HG02943 (cell line): ENCODE results near the gene KCNIP4.

ENCODE experiments used
- ATAC-seq: cut with Tn5 transposase; IDR thresholded peaks from one replicate; pipeline ENCODE4 v1.9.1; 2021; ENCODE audit warnings: mild to moderate bottlenecking, low read depth, moderate library complexity; ENCODE audit not compliant: unreplicated experiment

Gene KCNIP4

DNA sequence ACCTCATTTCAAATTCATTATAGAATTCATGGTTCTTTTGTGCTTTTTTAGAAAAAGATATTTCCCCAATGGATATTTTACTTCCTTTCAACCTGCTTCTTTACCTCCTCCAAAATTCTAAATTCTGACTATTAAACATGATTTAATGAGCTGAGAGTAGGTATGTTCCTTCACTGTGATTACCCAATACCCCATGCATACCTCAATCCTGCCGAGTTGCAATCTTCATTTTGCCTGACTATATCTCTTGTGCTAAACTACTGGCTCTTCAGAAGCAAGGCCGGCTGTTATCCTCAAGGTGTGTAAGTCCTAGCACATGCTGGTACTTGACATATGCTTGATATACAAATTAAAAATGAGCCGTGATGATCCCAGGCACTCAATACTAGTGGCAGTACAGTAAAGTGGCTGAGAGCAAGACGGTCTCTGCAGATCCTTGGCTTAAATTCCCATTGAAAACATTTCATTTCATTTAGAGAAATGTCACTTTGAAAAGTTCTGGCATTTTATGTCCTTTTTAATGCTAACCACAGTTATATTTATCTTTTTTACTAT, 320.4 kb downstream of the KCNIP4 start:
- no peak for ATAC-seq

DNA sequence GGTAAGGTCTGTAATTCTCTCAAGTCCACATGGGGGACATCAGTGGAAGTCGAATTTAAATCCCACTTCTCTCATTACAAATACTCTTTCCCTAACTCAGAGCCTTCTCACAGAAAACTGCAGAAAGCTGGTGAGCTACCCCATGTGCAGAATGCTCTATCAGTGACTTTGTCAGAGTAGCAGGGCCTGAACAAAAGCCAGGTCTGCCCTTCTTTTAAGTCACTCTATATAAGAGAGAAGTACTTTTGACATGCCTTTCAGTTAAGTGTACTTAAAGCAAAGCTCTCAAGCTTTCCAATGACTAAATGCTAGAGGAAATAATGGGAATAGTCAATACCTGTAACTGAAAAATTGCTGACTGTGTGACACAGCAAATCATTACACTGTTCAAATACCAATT, 323.1 kb downstream of the KCNIP4 start:
- no peak for ATAC-seq

DNA sequence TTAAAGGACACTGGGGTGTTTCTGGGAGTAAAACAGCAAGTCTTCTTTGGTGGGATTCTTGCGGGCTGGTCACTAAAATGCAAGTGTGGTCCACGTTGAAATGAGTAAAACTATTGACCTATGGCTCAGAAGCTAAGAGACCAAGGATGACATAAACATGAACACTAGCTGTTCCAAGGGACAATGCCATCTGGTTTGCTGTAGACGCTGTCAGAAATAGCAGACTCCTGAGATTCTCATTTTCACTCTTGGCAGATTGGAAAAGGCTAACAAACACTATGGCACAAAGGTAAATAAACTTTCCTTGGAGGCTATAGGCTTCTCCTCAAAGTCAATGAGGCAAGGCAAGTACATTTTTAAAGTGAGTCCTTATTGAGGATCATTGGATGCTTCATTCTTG, 343.6 kb downstream of the KCNIP4 start:
- ATAC-seq, result no peak

DNA sequence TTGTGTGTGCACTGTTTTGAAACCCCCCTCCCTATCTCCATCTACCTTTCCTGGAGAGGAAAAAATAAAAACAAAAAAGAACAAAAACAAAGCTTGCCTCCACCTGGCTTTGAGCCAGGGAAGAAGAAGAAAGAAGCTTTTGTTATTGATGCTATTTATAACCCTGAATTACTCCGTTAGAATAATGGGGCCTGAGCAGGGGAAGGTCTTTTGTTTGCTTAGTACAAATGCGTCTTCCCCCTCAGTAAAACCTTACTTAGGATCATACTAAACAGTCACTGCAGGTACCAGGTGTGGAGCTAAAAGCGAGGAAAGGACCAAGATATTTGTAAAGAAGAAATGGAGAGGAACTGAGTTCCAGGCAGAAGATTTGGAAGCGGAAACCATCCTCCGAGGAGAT, 352.1 kb downstream of the KCNIP4 start:
- no peak for ATAC-seq

DNA sequence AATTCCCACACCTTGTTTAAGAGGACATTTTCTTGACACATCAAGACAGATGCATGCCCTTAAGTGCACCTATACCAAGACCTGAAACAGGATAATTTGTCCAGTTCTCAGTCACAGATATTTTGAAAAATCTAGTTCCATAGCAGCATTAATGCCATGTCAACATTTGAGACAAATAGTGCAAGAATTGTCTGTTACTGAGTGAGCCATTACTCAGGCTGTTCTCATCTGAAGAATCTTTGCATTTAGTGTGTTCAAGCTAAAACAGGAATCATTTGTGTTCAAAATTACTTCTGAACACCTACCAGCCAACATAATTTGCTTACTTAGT, 354.9 kb downstream of the KCNIP4 start:
- ATAC-seq, result no peak

DNA sequence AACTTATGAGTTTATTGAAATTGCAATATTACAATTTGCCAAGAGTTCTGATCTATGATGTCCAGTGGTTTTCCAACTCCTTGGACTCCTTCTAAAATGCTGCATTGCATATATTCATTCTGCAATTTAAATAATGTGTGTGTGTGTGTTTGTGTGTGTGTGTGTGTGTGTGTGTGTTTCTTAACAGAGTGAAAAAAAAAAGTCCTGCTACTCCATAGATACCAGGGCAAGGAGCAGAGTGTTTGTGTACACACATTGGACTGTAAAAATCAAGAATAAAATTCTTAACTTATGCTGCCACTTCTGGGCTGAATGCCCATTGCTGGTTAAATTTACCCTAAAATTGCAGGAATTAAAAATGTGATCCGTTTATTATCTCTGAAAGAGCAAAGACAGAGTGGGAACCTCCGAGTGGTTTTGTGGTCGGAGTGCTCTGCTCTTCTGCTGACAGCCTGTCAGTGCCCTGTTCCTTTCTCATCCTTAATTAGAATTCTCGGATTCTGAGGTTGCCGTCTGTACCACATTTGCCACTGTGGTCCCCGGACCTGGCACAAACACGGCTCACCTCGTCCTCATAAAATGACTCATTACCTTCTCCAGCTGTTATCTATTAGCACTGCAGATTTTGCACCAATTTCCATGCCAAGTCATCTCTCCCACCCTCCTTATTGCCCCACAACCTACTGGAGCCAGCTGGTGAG, 355.5 kb downstream of the KCNIP4 start:
- no peak for ATAC-seq

DNA sequence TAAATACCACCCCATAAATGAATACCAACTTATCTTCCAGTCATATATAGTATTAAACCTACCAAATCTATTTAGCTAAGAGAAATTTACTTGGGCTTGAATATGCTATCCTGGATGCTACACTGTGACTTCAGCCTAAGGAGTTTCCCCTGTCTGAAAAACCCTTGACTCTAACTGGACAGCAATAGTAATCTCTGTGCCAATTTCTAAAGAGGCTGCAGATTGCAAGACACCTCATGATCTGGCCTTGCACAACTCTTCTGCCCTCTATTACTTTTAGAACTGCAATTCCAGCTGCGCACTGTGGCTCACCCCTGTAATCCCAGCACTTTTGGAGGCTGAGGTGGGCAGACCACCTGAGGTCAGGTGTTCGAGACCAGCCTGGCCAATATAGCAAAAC, 371.5 kb downstream of the KCNIP4 start:
- ATAC-seq, result no peak

DNA sequence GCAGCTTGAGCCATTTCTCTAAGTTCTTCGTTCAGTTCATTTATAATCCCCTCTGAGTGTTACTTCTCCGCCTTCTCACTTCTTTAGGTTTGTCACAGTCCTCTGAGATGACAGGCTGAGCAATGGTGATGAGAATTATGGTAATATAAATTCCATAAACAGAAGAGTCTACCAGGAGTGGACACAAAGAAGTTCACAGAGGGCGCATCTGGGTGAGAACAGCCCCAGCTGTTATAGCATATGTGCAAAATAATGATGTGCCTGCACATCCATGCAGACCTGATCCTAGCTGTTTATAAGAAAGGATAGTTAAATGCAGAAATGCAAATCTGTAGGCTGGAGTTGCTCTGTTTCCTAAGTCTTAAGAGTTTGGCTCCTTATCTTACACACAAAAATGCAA, 377.5 kb downstream of the KCNIP4 start:
- ATAC-seq, result no peak

DNA sequence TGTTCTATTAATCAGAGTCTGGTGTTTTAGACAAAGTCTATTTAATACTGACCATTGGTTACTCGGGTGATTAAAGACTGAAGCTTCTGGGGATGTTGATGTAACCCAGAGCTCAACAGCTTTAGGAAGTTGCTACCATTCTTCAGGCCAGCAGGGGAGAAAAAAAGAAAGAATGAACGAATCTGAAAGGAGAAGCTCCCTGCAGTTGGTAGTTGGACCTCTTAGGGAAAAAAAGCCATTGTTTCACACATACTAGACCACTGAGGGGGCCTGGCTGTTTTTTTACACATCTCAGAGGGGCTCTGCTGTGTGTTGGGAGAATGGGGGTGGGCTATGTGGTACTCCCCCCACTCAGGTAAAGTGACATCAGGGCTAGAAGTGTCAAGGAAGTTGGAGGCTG, 378.9 kb downstream of the KCNIP4 start:
- ATAC-seq, result no peak

DNA sequence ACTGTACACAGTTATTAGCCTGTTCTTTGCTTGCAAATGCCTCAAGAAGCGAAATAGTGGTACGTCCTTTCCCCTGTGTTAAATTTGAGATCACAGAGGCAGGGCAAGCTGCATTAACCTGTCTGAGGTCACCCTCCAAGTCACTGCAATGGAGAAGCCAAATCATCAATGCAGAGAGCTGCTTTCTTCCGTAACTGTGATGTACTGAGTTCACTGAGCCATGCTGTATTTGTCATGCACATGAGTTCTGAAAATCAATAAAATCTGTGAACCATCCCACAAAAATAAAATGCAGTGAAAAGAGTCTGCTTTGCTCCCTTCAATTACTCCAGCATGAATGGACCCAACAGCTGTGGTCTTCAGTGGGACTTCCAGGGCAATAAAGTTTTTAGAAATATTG, 393.5 kb downstream of the KCNIP4 start:
- no peak for ATAC-seq

DNA sequence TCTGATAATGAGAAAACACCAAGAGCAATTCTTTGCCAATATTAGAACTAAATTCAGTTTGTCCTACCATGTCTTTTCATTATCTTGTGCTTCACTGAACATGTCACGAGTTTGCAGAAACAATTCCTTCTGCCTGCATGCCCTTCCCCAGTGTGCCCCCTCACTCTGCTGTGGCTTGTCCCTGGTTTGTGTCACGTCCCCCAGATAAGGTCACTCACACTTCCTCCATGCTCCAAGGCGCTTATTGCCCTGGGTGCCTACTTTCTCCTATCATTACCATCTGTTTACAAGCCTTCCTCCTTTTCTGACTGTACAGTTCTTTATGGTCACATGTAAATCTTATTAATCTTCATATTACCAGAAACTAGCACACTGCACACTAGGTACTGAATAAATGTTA, 394.1 kb downstream of the KCNIP4 start:
- no peak for ATAC-seq

DNA sequence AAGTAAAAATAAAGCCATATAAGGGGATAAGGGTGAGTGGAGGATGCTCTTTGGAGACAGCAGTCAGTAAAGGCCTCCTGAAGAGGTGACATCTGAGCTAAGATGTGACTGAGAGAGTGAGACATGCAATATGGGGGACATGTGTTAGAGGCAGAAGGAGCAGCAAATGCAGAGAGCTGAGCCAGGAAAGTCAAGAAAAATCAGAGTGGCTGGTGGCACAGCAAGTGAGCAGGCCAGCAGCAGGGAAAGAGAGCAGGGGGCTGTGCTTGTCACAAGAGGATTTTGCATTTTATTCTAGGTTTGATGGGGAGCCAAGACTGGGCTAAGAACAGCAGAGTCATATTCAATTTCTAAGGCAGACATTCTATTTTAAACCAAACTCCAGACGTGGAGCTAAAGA, 394.5 kb downstream of the KCNIP4 start:
- no peak for ATAC-seq

DNA sequence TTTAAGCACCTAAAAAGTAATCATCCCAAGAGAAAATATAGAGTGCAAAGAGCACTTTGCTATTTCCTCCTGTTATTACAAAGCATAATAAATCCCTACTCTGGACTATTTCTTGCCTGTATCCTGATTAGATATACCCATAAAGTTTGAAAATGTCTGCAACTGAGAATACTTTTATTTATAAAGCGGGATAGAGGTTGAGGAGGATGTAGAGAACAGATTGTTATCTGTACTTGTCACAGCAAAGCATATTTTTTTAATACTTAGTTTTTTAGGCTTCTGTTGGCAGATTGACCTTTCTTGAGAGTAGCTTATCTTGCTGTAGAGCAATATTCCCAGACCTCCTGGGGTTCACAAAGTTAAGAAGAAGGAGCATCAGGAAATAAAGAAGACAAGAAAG, 396.1 kb downstream of the KCNIP4 start:
- ATAC-seq, result no peak

DNA sequence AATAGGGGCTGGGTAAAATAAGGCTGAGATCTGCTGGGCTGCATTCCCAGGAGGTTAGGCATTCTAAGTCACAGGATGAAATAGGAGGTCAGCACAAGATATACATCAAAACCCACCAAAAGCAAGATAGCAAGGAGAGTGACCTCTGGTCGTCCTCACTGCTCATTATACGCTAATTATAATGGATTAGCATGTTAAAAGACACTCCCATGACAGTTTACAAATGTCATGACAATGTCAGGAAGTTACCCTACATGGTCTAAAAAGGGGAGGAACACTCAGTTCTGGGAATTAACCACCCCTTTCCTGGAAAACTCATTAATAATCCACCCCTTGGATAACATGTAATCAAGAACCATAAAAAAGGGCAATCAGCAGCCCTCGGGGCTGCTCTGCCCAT, 403.6 kb downstream of the KCNIP4 start:
- no peak for ATAC-seq

DNA sequence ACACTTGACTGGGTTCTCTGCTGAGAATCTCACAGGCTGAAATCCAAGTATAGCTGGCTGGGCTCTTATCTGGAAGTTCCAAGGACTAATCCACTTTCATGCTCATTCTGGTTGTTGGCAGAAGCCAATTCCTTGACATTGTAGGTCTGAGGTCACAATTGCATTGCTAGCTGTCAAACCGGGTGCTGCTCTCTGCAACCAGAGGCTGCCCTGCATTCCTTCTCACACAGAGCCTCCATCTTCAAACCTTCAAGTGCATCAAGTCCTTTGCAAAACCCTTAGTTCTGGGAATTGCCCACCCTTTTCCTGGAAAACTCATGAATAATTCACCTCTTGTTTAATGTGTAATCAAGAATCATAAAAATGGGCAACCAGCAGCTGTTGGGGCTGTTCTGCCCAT, 404.2 kb downstream of the KCNIP4 start:
- ATAC-seq, result no peak

DNA sequence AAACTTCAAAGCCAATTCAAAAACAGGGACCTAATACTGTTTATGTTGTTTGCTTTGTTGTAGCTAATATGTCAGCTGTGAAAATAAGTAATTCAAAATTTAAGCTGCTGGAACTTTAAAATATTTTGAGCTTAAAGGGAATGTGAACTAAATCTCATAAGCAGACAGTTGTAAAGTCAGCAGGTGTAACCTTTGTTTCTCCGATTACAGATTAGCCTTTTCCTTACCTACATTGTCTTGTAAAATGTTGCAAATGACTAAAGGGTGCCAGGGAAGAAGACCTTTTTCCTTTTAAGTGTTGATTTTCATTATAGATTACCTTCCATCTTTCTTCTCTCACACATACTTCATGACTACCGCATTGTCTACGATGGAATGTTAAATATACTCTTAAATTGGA, 405.1 kb downstream of the KCNIP4 start:
- no peak for ATAC-seq

DNA sequence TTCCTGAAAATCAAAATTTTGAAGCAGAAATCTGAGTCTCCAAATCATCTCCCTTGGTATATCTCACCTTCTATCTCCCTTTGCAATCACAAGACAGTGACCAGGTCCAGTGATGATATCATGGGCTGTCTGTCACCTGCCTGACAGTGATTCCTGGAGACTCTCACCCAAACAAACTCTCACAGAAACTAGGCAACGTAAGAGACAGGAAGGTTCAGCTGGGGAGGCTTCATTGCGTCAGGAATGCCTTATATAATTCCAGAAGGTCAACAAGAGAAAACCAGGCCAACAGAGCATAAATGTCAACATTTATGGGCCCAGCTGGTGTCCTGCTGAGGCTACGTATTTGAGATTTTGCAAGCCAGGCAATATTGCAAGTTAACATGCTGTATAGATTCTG, 412.7 kb downstream of the KCNIP4 start:
- ATAC-seq, result no peak

DNA sequence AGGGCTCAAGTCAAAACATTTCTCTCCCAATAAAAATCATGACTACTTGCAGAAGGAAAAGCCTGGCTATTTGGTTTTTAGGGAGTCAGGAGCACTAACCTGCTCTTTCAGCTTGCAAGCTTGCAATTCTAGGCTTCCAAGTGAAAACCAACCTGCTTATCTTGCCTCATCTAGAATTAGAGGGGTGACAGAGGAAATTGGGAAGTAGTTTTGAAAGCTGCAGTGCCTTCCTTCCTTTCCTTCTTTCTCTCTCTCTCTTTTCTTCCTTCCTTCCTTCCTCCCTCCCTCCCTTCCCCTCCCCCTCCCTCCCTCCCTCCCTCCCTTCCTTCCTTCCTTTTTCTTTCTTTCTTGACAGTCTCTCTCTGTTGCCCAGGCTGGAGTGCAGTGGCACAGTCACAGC, 417.5 kb downstream of the KCNIP4 start:
- no peak for ATAC-seq

DNA sequence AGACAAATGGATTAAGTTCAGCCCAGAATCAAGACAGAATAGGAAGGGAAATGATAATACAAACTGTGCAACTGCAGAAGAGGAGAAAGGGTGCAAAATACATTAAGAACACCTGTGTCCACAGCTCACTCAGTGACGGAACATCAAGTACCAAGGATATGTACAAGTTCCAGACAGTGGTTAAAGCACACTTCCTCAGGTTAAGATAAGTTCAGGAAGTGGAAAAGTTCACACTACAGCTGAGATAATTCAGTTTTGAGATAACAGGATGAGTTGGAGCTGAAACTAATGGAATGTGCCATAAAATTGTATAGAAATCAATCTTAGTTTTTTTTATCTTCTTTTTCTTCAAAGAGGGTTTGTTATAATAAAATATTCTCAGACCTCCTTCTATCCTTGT, 419.4 kb downstream of the KCNIP4 start:
- ATAC-seq, result no peak

DNA sequence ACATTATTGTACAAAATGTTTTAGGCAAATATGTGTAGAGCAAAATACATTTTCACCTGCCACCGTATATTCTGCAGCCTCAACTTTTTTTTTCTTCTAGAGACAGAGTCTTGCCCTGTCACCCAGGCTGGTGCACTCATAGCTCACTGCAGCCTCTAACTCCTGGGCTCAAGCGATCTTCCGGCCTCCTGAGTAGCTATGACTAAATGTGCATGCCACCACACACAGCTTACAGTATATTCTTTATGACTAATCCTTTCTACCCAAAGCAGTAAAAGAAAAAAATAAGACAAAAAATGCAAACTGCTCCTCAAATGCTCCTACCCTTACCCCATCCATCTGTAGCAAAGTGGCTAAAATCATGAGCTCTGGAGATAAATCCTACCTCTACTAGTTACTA, 426.3 kb downstream of the KCNIP4 start:
- ATAC-seq, result no peak

DNA sequence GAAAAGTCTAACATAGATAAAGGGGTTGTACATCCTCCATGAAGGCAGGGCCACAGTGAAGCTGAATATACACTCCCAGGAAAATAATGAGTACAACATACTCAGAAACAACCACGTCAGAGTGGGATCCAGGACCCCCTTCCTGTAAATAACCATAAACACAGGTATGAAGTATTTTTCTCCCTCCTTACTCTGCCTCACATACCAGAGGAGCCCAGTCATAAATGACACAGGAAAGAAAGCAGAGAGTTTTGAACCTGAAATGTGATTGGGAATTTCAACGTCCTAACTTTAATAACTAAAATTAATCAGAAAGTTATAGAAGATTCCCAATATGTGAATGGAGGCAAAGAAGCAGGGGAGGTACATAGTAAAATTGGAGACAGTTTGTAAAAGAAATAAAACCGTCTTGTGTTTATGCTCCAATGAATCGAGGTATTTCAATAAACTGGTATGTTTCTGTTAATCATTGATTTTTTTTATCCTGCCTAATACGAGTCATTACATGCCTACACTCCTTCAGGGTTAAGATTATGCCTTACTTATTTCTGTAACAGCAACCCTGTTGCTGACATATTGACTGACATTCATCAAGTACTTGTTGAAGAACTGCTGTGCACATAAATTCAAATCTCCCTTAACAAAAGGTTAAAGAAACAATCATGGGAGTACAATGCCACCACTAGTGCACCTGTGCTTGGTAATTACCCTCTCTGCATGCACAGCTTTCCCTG, 431.3 kb downstream of the KCNIP4 start:
- no peak for ATAC-seq

DNA sequence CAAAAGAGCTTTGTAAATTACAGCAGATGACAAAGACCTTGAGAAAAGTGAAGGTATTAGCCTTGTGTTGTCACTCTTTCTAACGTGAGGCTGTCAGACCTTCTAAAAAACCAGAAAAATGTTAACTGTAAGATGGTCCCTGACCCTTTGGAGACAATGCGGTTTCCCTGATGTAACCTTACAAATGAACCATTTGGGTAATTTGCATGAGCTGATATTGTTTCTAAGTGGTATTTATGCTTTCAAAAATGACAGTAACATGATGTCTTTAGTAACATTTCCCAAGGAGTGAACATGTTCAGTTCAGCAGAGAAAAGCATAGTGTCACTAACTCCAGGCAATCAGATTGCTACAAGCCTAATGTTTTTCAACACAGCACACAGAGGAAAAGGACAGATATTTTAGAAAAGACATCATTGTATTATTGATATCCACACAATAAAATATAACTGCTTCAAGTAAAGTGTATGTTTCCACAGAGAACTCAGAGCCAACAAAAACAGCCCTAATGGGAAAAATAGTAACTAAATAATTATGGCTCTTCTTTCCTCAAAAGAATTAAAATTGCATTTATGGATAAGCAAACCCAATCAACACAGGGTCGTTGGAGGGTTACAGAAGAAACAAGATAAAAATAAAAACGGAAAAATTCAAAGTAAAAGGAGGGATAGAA, 434.4 kb downstream of the KCNIP4 start:
- ATAC-seq, result no peak
